Stomach smooth muscle (tissue), 2 donors: ENCODE measurements around the gene PLXNB1.

Experiments
- H3K27ac ChIP-seq: one replicate; pipeline ENCODE4 v1.7.0; 2013; ENCODE audit warnings: mild to moderate bottlenecking, low read length, inconsistent platforms
- H3K27me3 ChIP-seq, 2 donors: one replicate each; pipeline ENCODE4 v1.7.0; 2013; ENCODE audit warnings: low read length in 2 of 2; ENCODE audit not compliant: insufficient read depth in 2 of 2, control insufficient read depth in 1 of 2
- H3K36me3 ChIP-seq, 2 donors: one replicate each; pipeline ENCODE4 v1.7.0; 2013; ENCODE audit warnings: low read length in 2 of 2; ENCODE audit not compliant: control insufficient read depth in 2 of 2, insufficient read depth in 2 of 2
- H3K4me1 ChIP-seq: one replicate; pipeline ENCODE4 v1.7.0; 2013; ENCODE audit warnings: low read length; ENCODE audit not compliant: control insufficient read depth, insufficient read depth
- H3K4me3 ChIP-seq, 2 donors: one replicate each; pipeline ENCODE4 v1.7.0; 2013; ENCODE audit warnings: low read length in 2 of 2
- H3K9ac ChIP-seq, 2 donors: one replicate each; pipeline ENCODE4 v1.7.0; 2013; ENCODE audit warnings: low read length in 2 of 2, mild to moderate bottlenecking in 1 of 2
- H3K9me3 ChIP-seq, 2 donors: one replicate each; pipeline ENCODE4 v1.7.0; 2013; ENCODE audit warnings: low read length in 2 of 2; ENCODE audit not compliant: control insufficient read depth in 2 of 2
- donor health status: healthy.
- donor health status: Pancreatic carcinoma.

PLXNB1 gene

DNA sequence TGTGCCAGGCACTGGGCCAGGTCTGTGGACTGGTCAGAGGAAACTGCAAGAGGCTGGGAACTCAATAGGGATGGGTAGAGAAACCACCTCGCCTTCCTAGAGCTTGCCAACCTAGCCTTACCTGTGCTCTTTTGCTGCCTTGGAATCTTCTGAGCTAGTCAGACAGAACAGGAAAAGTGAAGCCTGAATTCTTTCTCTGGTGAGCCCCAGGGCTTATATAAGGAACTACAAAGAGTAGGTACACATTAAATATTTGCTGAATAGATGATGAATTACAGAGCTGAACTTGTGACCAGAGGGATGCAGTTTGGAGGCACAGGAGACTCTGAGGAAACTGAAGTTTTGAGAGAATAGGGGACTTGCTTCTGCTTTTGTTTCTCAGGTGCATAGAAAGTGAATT, 73.5 kb downstream of the PLXNB1 start:
- Histone ChIP-seq H3K9me3 (no peaks in the 10 kb centered on the region), H3K27me3 (peaks cover 0 to 4% of the 10 kb centered on the region in 2 donors), H3K9ac (no peak overlapping the region), H3K4me1 (no peaks in the 10 kb centered on the region), H3K27ac (no peak overlapping the region), H3K36me3 (no peaks in the 10 kb centered on the region), H3K4me3 (no peak overlapping the region)

DNA sequence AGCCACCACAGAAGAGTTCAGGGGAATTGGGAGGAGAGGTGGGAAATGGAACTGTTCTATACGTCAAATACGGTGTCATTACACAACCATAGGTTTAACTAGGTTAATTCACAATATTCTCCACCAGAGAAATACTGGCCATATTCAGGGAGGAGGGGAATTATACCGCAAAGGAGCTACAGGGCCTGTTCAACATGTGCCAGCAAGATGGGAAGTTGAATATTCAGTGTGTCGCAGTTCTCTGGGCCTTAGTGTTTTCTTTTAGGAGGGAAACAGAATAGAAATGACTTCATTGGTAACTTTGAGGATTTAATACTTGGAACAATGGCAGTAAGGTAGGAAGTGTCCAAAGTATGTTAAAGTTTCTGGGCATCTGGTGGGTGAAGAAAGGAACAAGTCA, 75.9 kb downstream of the PLXNB1 start:
- no peak overlapping the region for H3K4me3 ChIP-seq
- H3K36me3 ChIP-seq, result no peaks in the 10 kb centered on the region
- H3K4me1 ChIP-seq, result no peaks in the 10 kb centered on the region
- no peak overlapping the region for H3K9ac ChIP-seq
- H3K27ac ChIP-seq, result no peak overlapping the region
- H3K27me3 ChIP-seq, result peaks cover 0 to 4% of the 10 kb centered on the region in 2 donors
- no peaks in the 10 kb centered on the region for H3K9me3 ChIP-seq
